HepG2 (cell line): Measurements from ENCODE around the gene ZCCHC3. TPM values are rescaled to one million over a fixed set of nuclear protein-coding genes. Genes with fewer than 3 reads are reported as not detected.

ENCODE experiments used
- E2F5 ChIP-seq: sonication (generic); formaldehyde crosslinking; conservative IDR thresholded peaks from 2 replicates; pipeline ENCODE4 v1.4.0; 2020; ENCODE audit warnings: missing genetic modification reagents
- FUBP1 ChIP-seq: sonication (generic); formaldehyde crosslinking; IDR thresholded peaks from 2 replicates; pipeline ENCODE4 v1.5.1; 2020; ENCODE audit warnings: missing genetic modification reagents, mild to moderate bottlenecking, borderline replicate concordance
- HCFC1 ChIP-seq: fragments of 150-350 bp; IDR thresholded peaks from 2 replicates; pipeline ENCODE4 v1.6.1; 2014; ENCODE audit warnings: low read depth, low read length
- HNF1A ChIP-seq, 2 experiments: sonication (generic) in 1 of 2; formaldehyde crosslinking in 1 of 2; IDR thresholded peaks; 2 replicates each; pipeline versions ENCODE4 v1.4.0 to v1.6.1; 2016 to 2020; ENCODE audit warnings: borderline replicate concordance in 1 of 2, low read depth in 1 of 2, mild to moderate bottlenecking in 1 of 2, missing genetic modification reagents in 1 of 2
- KLF12 ChIP-seq: sonication (generic); formaldehyde crosslinking; IDR thresholded peaks from 2 replicates; pipeline ENCODE4 v1.4.0; 2020; ENCODE audit warnings: missing genetic modification reagents, borderline replicate concordance
- KLF16 ChIP-seq, 2 experiments: sonication (generic) in 1 of 2; formaldehyde crosslinking in 1 of 2; IDR thresholded peaks; 2 replicates each; pipeline versions ENCODE4 v1.6.1 to v1.8.0; 2016 to 2023; ENCODE audit warnings: missing genetic modification reagents in 2 of 2, missing compliant biosample characterization in 1 of 2
- NR0B2 ChIP-seq: sonication (generic); formaldehyde crosslinking; IDR thresholded peaks from 2 replicates; pipeline ENCODE4 v1.4.0; 2020; ENCODE audit warnings: mild to moderate bottlenecking, missing genetic modification reagents
- TCF12 ChIP-seq, 2 experiments: fragments of 450-650 bp in 1 of 2; sonication (generic) in 1 of 2; formaldehyde crosslinking in 1 of 2; IDR thresholded peaks; 2 replicates each; pipeline versions ENCODE4 v1.6.1 to v1.8.0; 2017 to 2022; ENCODE audit warnings: antibody characterized with exemption in 1 of 2, mild to moderate bottlenecking in 1 of 2, missing genetic modification reagents in 1 of 2, moderate library complexity in 1 of 2
- TERF1 ChIP-seq: sonication (generic); formaldehyde crosslinking; IDR thresholded peaks from 2 replicates; pipeline ENCODE4 v1.8.0; 2022; ENCODE audit warnings: mild to moderate bottlenecking, missing genetic modification reagents, moderate library complexity
- ZBTB25 ChIP-seq: IDR thresholded peaks from 2 replicates; pipeline ENCODE4 v1.6.1; 2018; ENCODE audit warnings: missing genetic modification reagents
- ZNF101 ChIP-seq: sonication (generic); formaldehyde crosslinking; IDR thresholded peaks from 2 replicates; pipeline ENCODE4 v1.4.0; 2020; ENCODE audit warnings: mild to moderate bottlenecking, low read depth, missing genetic modification reagents, borderline replicate concordance
- ZNF414 ChIP-seq: sonication (generic); formaldehyde crosslinking; IDR thresholded peaks from 2 replicates; pipeline ENCODE4 v1.5.0; 2020; ENCODE audit warnings: missing genetic modification reagents
- ZNF446 ChIP-seq: sonication (generic); formaldehyde crosslinking; IDR thresholded peaks from 2 replicates; pipeline ENCODE4 v1.5.0; 2020; ENCODE audit warnings: mild to moderate bottlenecking, missing genetic modification reagents
- polyA plus RNA-seq, 8 experiments: library from polyadenylated mRNA; depleted of rRNA in 3 of 8; stranded (reverse) in 7 of 8; unstranded in 1 of 8; fragments of >200 nt; fragmentation: Illumina TruSeq in 4 of 8; extraction: Trizol in 4 of 8; gene quantifications; 2 replicates each; pipeline versions ENCODE4 v1.2.1 to v1.2.3, GENCODE V29; 2011 to 2016; ENCODE audit warnings: low read depth in 4 of 8, missing spikeins in 1 of 8, mixed read lengths in 1 of 8; ENCODE audit not compliant: insufficient read depth in 1 of 8
- total RNA-seq, 5 experiments: library from RNA; depleted of rRNA; stranded (reverse); fragments of >200 nt; fragmentation: Illumina TruSeq; extraction: Trizol; gene quantifications; 2 replicates each; pipeline ENCODE4 v1.2.3, GENCODE V29; 2016; ENCODE audit warnings: low read depth in 1 of 5

Gene ZCCHC3
- total and polyA plus RNA-seq, 2 of the 13 experiments (the other 11 are each of a cell fraction or from before 2014, with no cell fraction given), result 46.6 to 63.0 TPM

GRCh38 chr20:266596-267562, 30.5 kb upstream of the ZCCHC3 start (continued):
- TF ChIP-seq HNF1A (IDR thresholded peaks at IDR 0.05; ENCODE audit: low read depth) (no peak), HNF1A (CRISPR knock-in tag; IDR thresholded peaks at IDR 0.05; ENCODE audit: borderline replicate concordance) (peak; percentile 75), HCFC1 (peak; percentile 27; the same call in 1 of the 2 replicates), ZBTB25 (CRISPR knock-in tag) (peak; percentile 95), KLF16 (CRISPR knock-in tag; IDR thresholded peaks at IDR 0.05) (peak; percentile 47 to 89; a peak in 2 of 4 replicates), ZNF446 (CRISPR knock-in tag) (peak; percentile 97), KLF12 (CRISPR knock-in tag) (peak; percentile 90), TERF1 (CRISPR knock-in tag) (no peak), TCF12 (IDR thresholded peaks at IDR 0.05) (no peak), TCF12 (CRISPR knock-in tag; IDR thresholded peaks at IDR 0.05) (0 out of 2 replicates have a peak, but pooled peaks have one; percentile 27), NR0B2 (CRISPR knock-in tag) (peak; percentile 92), E2F5 (CRISPR knock-in tag) (peak; percentile 66), ZNF101 (CRISPR knock-in tag) (peak; percentile 95; the same call in 1 of the 2 replicates), ZNF414 (CRISPR knock-in tag) (no peak; the same call in 1 of the 2 replicates), FUBP1 (CRISPR knock-in tag) (peak; percentile 42; the same call in 1 of the 2 replicates)
